GM12875 (cell line): Measurements from ENCODE around the gene HIGD1C.

ENCODE experiments used
- H3K4me3 ChIP-seq: one replicate; pipeline ENCODE4 v1.5.1; 2011; ENCODE audit warnings: low read depth, low read length, control low read depth
- CTCF ChIP-seq: IDR thresholded peaks from 2 replicates; pipeline ENCODE4 v1.5.1; 2011; ENCODE audit warnings: low read depth, mild to moderate bottlenecking, control low read depth, inconsistent platforms, low read length, moderate library complexity, borderline replicate concordance; ENCODE audit not compliant: insufficient read depth

The HIGD1C gene

DNA sequence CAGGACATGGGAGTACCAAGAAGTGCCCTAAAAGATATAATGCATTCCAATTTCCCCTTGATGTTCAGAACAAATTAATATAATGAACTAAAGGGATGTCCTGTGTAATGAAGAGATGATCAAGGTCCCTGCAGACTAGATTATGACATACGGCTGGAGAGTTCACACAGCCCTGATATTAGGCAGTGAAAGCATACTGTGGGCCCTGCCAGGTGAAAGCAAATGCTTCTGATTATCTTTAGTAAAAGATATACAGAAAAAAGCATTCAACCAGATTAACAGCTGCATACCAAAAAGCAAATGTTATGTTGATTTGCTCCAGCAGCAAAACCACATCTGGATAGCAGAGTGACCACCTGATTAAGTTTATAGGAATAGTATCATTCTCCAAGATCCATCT is 12.1 kb downstream of the HIGD1C start:
- no peak overlapping the region for H3K4me3 ChIP-seq
- TF ChIP-seq CTCF = no peak

- H3K4me3 ChIP-seq = no peak overlapping the region
- no peak for TF ChIP-seq CTCF
Measured at GRCh38 chr12:50971946-50972345, 19.6 kb downstream of the HIGD1C start.

GRCh38 chr12:50979369-50980052 is 27.2 kb downstream of the HIGD1C start:
- no peak for TF ChIP-seq CTCF
- H3K4me3 ChIP-seq = no peak overlapping the region

DNA sequence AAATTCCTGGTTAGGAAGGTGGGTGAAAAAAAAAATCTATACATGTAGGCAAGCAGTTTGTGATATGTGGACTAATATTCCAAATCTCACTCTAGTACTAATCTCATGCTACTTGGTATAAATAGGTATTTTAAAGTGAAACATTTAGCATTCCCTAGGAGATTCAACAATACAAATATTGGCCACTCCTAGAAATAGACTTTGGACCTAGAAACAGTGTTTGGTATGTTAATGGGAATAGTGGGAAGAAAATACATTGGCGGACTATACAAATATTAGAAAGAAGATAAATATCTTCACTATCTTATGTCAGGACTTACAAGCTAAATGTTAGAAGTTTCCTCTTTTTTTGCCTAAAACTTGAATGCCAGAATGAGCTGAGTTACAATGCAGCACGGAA is 28.2 kb downstream of the HIGD1C start:
- no peak for TF ChIP-seq CTCF

DNA sequence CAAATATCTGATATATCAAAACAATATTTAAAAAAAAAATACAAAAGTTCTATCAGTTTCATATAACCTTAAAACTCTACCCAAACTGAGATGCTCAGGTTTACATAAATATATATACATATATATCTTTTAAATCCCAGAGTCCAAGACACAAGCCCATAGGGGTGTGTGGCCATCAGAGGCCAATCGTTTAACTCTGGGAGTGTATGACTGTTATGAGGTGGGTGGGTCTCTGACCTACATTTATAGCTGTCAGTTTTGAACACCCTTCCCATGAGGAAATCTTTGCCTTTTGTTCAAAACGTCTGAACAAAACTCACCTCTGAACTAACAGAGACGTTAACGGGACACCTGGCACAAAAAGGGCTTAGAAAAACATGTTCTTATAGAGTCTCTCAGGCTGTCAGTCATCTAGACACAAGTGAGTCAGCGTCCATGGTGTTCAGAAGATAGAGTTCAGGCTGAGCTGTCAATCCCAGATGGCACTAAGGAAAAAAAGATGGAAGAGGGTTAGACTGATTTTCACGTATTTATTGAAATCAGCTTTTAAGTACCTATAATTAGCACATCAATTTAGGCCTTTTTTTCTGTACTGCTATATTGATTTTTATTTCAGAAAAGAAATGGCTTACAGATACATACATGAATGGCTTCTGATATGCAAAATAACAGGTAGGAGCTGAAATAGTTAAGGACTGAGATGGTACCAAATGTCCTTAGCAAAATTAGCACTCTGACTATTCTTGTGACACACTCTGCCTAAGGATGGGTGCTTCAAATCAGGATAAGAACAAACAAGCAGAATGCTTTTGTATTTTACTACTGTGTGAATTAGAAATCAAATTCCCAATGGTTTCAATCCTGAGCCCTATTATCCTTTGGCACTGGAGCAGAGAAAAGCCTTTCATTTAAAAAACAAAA is 29.2 kb downstream of the HIGD1C start:
- no peak for TF ChIP-seq CTCF
- no peak overlapping the region for H3K4me3 ChIP-seq

More for the DNA sequence above, 28.2 kb downstream of the HIGD1C start:
- H3K4me3 ChIP-seq = no peak overlapping the region

DNA sequence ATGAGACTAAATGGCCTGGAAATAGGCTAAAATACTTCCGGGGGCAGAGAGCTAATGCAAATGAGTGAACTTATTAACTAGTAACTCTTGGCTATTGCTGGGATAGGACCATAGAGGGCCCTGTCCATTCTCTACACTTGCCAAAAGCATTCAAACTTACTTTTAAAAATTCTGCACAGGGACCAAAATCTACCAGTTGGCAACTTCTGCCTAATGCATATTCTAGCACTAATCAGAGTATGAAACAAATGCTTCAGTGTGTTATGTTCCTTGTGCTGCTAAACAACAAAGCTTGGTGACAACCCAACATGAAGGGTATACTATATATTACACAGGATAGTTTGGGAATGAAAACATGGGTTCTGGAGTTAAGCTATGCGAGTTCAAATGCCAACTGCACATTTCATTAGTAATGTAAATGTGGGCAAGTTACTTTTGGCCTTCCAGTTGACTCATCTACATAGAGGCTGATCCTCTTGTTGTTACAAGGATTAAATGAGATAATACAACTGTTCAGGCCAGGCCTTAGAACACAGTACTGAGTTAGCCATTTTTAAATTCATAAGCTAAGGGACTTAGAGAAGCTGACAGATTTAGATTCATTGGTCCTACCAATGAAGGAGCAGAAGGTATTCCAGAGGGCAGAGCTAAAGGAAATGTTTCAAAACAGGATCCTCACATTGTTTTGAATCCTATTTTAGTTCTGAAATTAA is 32.4 kb downstream of the HIGD1C start:
- H3K4me3 ChIP-seq = no peak overlapping the region
- TF ChIP-seq CTCF = no peak
